Fibroblast of lung (primary cell): ENCODE results near the gene EPAS1. TPM values are rescaled to one million over a fixed set of nuclear protein-coding genes. Genes with fewer than 3 reads are reported as not detected.

Experiments used
- DNase-seq, 2 donors: peaks; one replicate each; pipeline versions ENCODE4 v3.0.0 to v3.0.0-alpha.2; 2010; ENCODE audit warnings: low read depth in 2 of 2
- H2AFZ ChIP-seq: 2 replicates; pipeline ENCODE4 v1.5.1; 2012; ENCODE audit warnings: low read length, control low read depth, inconsistent platforms
- H3K27ac ChIP-seq: 2 replicates; pipeline ENCODE4 v1.5.1; 2011; ENCODE audit warnings: low read length, control low read depth; ENCODE audit not compliant: insufficient read depth
- H3K27me3 ChIP-seq: 2 replicates; pipeline ENCODE4 v1.5.1; 2011; ENCODE audit warnings: mild to moderate bottlenecking, low read length; ENCODE audit not compliant: control insufficient read depth, insufficient read depth
- H3K36me3 ChIP-seq: 2 replicates; pipeline ENCODE4 v1.5.1; 2011; ENCODE audit warnings: low read length; ENCODE audit not compliant: control insufficient read depth, insufficient read depth
- H3K4me1 ChIP-seq: 2 replicates; pipeline ENCODE4 v1.5.1; 2011; ENCODE audit warnings: low read length; ENCODE audit not compliant: control insufficient read depth, insufficient read depth; ENCODE audit errors: extremely low read depth
- H3K4me2 ChIP-seq: 2 replicates; pipeline ENCODE4 v1.5.1; 2011; ENCODE audit warnings: low read length, control low read depth; ENCODE audit not compliant: insufficient read depth; ENCODE audit errors: extremely low read depth
- H3K4me3 ChIP-seq, 4 experiments: fragments of 200-600 bp in 1 of 4; sonication (generic) in 1 of 4; replicated peaks in 1 of 4; 2 replicates each; pipeline ENCODE4 v1.5.1; 2011 to 2016; ENCODE audit warnings: low read length in 4 of 4, low read depth in 3 of 4, mild to moderate bottlenecking in 3 of 4, control low read depth in 2 of 4, inconsistent platforms in 1 of 4, mixed read lengths in 1 of 4; ENCODE audit not compliant: insufficient read depth in 1 of 4; ENCODE audit errors: control extremely low read depth in 1 of 4
- H3K79me2 ChIP-seq: 2 replicates; pipeline ENCODE4 v1.5.1; 2012; ENCODE audit warnings: mild to moderate bottlenecking, low read length, inconsistent platforms; ENCODE audit not compliant: control insufficient read depth, insufficient read depth
- H3K9ac ChIP-seq: 2 replicates; pipeline ENCODE4 v1.5.1; 2011; ENCODE audit warnings: mild to moderate bottlenecking, low read length, control low read depth; ENCODE audit not compliant: insufficient read depth
- H3K9me3 ChIP-seq: 2 replicates; pipeline ENCODE4 v1.5.1; 2012; ENCODE audit warnings: low read depth, low read length; ENCODE audit not compliant: control insufficient read depth, insufficient read depth
- H4K20me1 ChIP-seq: 2 replicates; pipeline ENCODE4 v1.5.1; 2011; ENCODE audit warnings: low read length; ENCODE audit not compliant: control insufficient read depth, insufficient read depth; ENCODE audit errors: extremely low read depth
- CTCF ChIP-seq, 2 donors: IDR thresholded peaks in 1 of 2; conservative IDR thresholded peaks in 1 of 2; 1 replicate in 1 of 2; 2 replicates in 1 of 2; pipeline ENCODE4 v1.5.1; 2011 to 2012; ENCODE audit warnings: low read length in 2 of 2, control low read depth in 1 of 2, inconsistent platforms in 1 of 2, low read depth in 1 of 2, mild to moderate bottlenecking in 1 of 2
- EZH2 ChIP-seq: IDR thresholded peaks from 2 replicates; pipeline ENCODE4 v1.5.1; 2012; ENCODE audit warnings: low read length, control low read depth, mild to moderate bottlenecking; ENCODE audit errors: missing control alignments
- polyA plus RNA-seq, 2 donors: library from polyadenylated mRNA; depleted of rRNA in 1 of 2; stranded (reverse) in 1 of 2; unstranded in 1 of 2; fragments of >200 nt; gene quantifications; 2 replicates each; pipeline ENCODE4 v1.2.1, GENCODE V29; 2011 to 2012; ENCODE audit warnings: missing spikeins in 1 of 2
- total RNA-seq: library from RNA; depleted of rRNA; stranded (reverse); fragments of >200 nt; gene quantifications from 2 replicates; pipeline ENCODE4 v1.2.1, GENCODE V29; 2014

The EPAS1 gene
- total and polyA plus RNA-seq, 2 donors (not counting 1 experiment from before 2014, with no cell fraction given) = 120 to 941 TPM

DNA sequence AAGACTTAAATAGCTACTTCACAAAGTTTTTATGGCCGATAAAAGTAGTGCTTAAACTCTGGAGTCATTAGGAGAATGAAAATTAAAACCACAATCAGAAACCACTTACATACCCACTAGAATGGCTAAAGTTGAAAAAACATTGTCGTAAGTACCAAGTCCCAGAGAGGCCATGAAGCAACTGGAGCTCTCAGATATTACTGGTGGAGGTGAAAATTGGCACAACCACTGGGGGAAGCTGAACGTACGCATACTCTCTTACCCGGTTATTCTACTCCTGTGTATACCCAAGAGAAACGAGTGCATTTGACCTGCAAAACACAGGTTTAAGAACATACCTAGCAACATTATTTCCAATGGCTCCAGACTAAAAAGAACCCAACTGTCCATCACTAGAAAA, 105.7 kb downstream of the EPAS1 start:
- H3K4me2 ChIP-seq = no peak overlapping the region
- H3K27me3 ChIP-seq = no peaks in the 10 kb centered on the region
- H3K9ac ChIP-seq = no peak overlapping the region
- no peaks in the 10 kb centered on the region for H3K4me1 ChIP-seq
- no peak for TF ChIP-seq CTCF (conservative IDR thresholded peaks at IDR 0.05 in 1 of 2, IDR thresholded peaks at IDR 0.05 in 1 of 2; ENCODE audit: low read depth in 1 of 2, low read length in 2 of 2)
- TF ChIP-seq EZH2 = no peak
- no peak for DNase-seq
- no peaks in the 10 kb centered on the region for H3K36me3 ChIP-seq
- no peaks in the 10 kb centered on the region for H3K9me3 ChIP-seq
- H3K27ac ChIP-seq = no peak overlapping the region
- H2AFZ ChIP-seq = no peak overlapping the region
- no peak overlapping the region for H3K4me3 ChIP-seq
- H4K20me1 ChIP-seq = no peaks in the 10 kb centered on the region
- H3K79me2 ChIP-seq = no peaks in the 10 kb centered on the region

DNA sequence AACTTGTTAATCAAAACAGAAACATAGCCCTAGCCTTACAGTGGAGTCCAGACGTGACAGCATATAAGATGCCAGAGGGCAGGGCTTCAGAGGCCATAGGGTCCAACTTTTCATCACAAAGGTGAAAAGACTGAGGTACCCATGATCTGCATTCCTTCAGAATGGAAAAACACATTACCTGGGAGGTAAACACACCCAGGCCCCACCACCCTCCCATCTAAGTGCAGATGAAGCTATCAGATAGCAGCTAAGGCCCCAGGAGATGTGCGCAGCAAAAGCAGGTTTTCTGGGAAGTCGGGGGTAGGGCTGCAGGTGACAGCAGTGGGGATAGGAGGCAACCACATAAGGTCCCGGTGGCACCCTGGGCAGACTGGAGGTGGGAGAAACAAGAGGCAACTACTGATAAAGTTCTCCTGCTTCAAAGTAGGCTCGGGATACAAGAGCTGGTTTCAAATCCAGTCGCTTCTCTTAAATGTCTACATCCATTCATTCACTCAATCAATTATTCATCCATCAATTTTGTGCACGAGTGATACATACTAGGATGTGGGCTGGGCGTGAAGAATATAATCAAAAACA, 107.1 kb downstream of the EPAS1 start:
- Histone ChIP-seq H3K4me1 (peaks cover under 1% of the 10 kb centered on the region), H3K4me2 (no peak overlapping the region), H3K4me3 (no peak overlapping the region), H2AFZ (no peak overlapping the region), H4K20me1 (no peaks in the 10 kb centered on the region), H3K27ac (no peak overlapping the region), H3K36me3 (no peaks in the 10 kb centered on the region), H3K9me3 (no peaks in the 10 kb centered on the region), H3K9ac (no peak overlapping the region), H3K27me3 (no peaks in the 10 kb centered on the region), H3K79me2 (no peaks in the 10 kb centered on the region)
- TF ChIP-seq EZH2 = no peak
- TF ChIP-seq CTCF (conservative IDR thresholded peaks at IDR 0.05 in 1 of 2, IDR thresholded peaks at IDR 0.05 in 1 of 2; ENCODE audit: low read depth in 1 of 2, low read length in 2 of 2) = no peak
- DNase-seq = no peak

- no peaks in the 10 kb centered on the region for H3K9me3 ChIP-seq
- TF ChIP-seq EZH2 (no peak), CTCF (conservative IDR thresholded peaks at IDR 0.05 in 1 of 2, IDR thresholded peaks at IDR 0.05 in 1 of 2; ENCODE audit: low read depth in 1 of 2, low read length in 2 of 2) (no peak)
- no peak overlapping the region for H3K4me3 ChIP-seq
- no peak overlapping the region for H3K27ac ChIP-seq
- no peak overlapping the region for H3K9ac ChIP-seq
- no peak overlapping the region for H3K4me2 ChIP-seq
- DNase-seq = no peak
- no peaks in the 10 kb centered on the region for H3K79me2 ChIP-seq
- no peak overlapping the region for H2AFZ ChIP-seq
- no peaks in the 10 kb centered on the region for H4K20me1 ChIP-seq
- peaks cover 2% of the 10 kb centered on the region for H3K4me1 ChIP-seq
- no peaks in the 10 kb centered on the region for H3K27me3 ChIP-seq
- H3K36me3 ChIP-seq = no peaks in the 10 kb centered on the region
Observed at GRCh38 chr2:46407852-46408455, 110.7 kb downstream of the EPAS1 start.
